Measurements from ENCODE around the gene WTIP. TPM values are rescaled to one million over a fixed set of nuclear protein-coding genes. Genes with fewer than 3 reads are reported as not detected.

The WTIP gene
- total and polyA plus RNA-seq, 2 donors from 2014 or later = 15.5 to 22.3 TPM

DNA sequence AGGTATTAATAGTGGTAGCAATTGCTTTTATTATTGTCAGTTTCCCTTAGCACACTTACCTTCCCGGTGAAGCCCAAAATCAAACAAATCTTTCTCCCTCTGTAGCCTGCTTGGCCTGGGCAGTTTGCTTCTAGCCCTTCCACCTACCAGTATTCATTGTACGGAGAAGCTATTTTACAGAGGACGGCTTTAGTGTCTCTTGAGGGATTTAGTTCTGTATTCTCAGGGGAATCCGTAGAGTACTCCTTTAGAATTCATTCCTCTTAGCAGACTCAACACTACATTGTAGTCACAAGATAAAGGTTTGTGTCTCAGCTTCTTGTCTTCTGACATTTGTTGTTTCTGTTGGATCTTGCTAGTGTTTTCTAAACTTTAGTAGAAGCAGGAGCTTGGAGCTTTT, 24.1 kb upstream of the WTIP start:
- H3K4me3 ChIP-seq (ENCODE audit: low read length in 3 of 3) = no peak overlapping the region
- H3K27ac ChIP-seq (ENCODE audit: low read depth in 2 of 2, low read length in 2 of 2) = no peak overlapping the region
- no peak for TF ChIP-seq CTCF (IDR thresholded peaks at IDR 0.05; ENCODE audit: borderline replicate concordance, extremely low read depth, insufficient read depth)
- H3K9me3 ChIP-seq (ENCODE audit: control insufficient read depth in 2 of 3, insufficient read depth in 1 of 3, low read length in 3 of 3) = no peaks in the 10 kb centered on the region
- DNase-seq = no peak
- H3K27me3 ChIP-seq (ENCODE audit: control insufficient read depth, insufficient read depth, low read length) = no peaks in the 10 kb centered on the region
- H3K4me1 ChIP-seq (ENCODE audit: control insufficient read depth in 2 of 3, insufficient read depth in 2 of 3, low read depth in 1 of 3, low read length in 3 of 3) = peaks cover 0 to 2% (median 0%) of the 10 kb centered on the region in 3 donors
- intact Hi-C loops (cut with DNase I) = no loop called here
- peaks cover 16 to 48% (median 40%) of the 10 kb centered on the region in 3 donors for H3K36me3 ChIP-seq (ENCODE audit: control insufficient read depth in 2 of 3, insufficient read depth in 3 of 3, low read length in 3 of 3)
- no peak for FAIRE-seq
- H3K9ac ChIP-seq (ENCODE audit: low read length in 3 of 3) = no peak overlapping the region

DNA sequence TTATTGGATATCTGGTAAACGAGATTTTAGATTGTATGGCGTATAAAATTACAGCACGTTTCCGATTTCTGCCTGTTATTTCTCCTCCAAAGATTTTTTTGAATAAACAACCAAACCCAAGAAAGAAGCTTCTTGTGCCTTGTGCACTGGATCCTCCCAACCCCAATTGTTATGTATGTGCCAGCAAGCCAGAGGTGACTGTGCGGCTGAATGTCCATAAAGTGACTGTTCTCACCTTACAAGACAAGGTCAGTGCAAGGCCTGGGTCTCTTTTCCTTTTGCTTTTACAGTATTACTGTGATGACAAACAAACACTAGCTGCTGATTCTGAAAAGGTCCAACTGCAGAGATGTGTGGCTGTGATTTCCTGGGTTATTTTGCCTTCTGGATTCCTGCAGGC, 22.9 kb upstream of the WTIP start:
- FAIRE-seq (no peak), DNase-seq (no peak)
- Histone ChIP-seq H3K4me3 (ENCODE audit: low read length in 3 of 3) (no peak overlapping the region), H3K36me3 (ENCODE audit: control insufficient read depth in 2 of 3, insufficient read depth in 3 of 3, low read length in 3 of 3) (peaks cover 16 to 46% (median 40%) of the 10 kb centered on the region in 3 donors), H3K27me3 (ENCODE audit: control insufficient read depth, insufficient read depth, low read length) (no peaks in the 10 kb centered on the region), H3K4me1 (ENCODE audit: control insufficient read depth in 2 of 3, insufficient read depth in 2 of 3, low read depth in 1 of 3, low read length in 3 of 3) (peaks cover 0 to 2% (median 0%) of the 10 kb centered on the region in 3 donors), H3K9ac (ENCODE audit: low read length in 3 of 3) (no peak overlapping the region), H3K9me3 (ENCODE audit: control insufficient read depth in 2 of 3, insufficient read depth in 1 of 3, low read length in 3 of 3) (no peaks in the 10 kb centered on the region), H3K27ac (ENCODE audit: low read depth in 2 of 2, low read length in 2 of 2) (no peak overlapping the region)
- no peak for TF ChIP-seq CTCF (IDR thresholded peaks at IDR 0.05; ENCODE audit: borderline replicate concordance, extremely low read depth, insufficient read depth)
- intact Hi-C loops (cut with DNase I) = no loop called here

DNA sequence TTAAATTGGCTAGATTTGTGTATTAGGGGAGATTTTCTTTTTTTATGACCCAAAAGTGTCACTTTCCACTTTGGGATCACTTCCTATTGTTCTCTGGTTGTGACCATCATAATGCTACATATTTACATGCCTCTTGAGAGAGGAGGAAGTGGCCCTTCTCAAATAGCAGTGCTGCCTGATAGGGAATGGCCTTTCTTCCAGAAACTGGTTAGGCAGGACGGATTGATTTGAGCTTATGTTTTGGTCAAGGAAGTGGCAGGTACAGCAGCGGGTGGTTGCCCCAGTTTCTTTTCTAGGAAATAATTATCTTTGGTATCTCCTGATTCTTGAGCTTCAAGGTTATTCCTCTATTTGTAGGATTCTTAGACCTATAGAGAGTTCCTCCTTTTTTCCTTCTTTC, 21.9 kb upstream of the WTIP start:
- DNase-seq (no peak), FAIRE-seq (no peak)
- H3K9me3 ChIP-seq (ENCODE audit: control insufficient read depth in 2 of 3, insufficient read depth in 1 of 3, low read length in 3 of 3) = no peaks in the 10 kb centered on the region
- peaks cover 0 to 2% (median 0%) of the 10 kb centered on the region in 3 donors for H3K4me1 ChIP-seq (ENCODE audit: control insufficient read depth in 2 of 3, insufficient read depth in 2 of 3, low read depth in 1 of 3, low read length in 3 of 3)
- H3K9ac ChIP-seq (ENCODE audit: low read length in 3 of 3) = no peak overlapping the region
- no peaks in the 10 kb centered on the region for H3K27me3 ChIP-seq (ENCODE audit: control insufficient read depth, insufficient read depth, low read length)
- no peak overlapping the region for H3K27ac ChIP-seq (ENCODE audit: low read depth in 2 of 2, low read length in 2 of 2)
- intact Hi-C loops (cut with DNase I) = no loop called here
- peaks cover 14 to 46% (median 38%) of the 10 kb centered on the region in 3 donors for H3K36me3 ChIP-seq (ENCODE audit: control insufficient read depth in 2 of 3, insufficient read depth in 3 of 3, low read length in 3 of 3)
- no peak overlapping the region for H3K4me3 ChIP-seq (ENCODE audit: low read length in 3 of 3)
- no peak for TF ChIP-seq CTCF (IDR thresholded peaks at IDR 0.05; ENCODE audit: borderline replicate concordance, extremely low read depth, insufficient read depth)

All from kidney (tissue), 14 donors.